Heart right ventricle (tissue), 16 donors: ENCODE measurements around the gene ZBTB7C. TPM values are rescaled to one million over a fixed set of nuclear protein-coding genes. Genes with fewer than 3 reads are reported as not detected.

Experiments used
- ATAC-seq, 8 donors: fragments of 200-7000 bp; cut with Tn5 transposase; one replicate each; pipeline ENCODE4 v1.9.1; 2020; ENCODE audit warnings: mild to moderate bottlenecking in 8 of 8, moderate library complexity in 8 of 8, moderate number of reproducible peaks in 1 of 8
- DNase-seq, 2 donors: peaks; one replicate each; pipeline ENCODE4 v3.0.0-alpha.2; 2020
- H3K27ac ChIP-seq, 10 donors: fragments of 200-600 bp; sonication (generic) in 2 of 10; one replicate each; pipeline versions ENCODE4 v1.5.0 to v1.8.0; 2020 to 2022; ENCODE audit warnings: mild to moderate bottlenecking in 3 of 10
- H3K27me3 ChIP-seq, 7 donors: fragments of 200-600 bp; one replicate each; pipeline ENCODE4 v1.8.0; 2021 to 2022; ENCODE audit warnings: mild to moderate bottlenecking in 2 of 7
- H3K36me3 ChIP-seq, 9 donors: fragments of 200-600 bp; sonication (generic) in 1 of 9; one replicate each; pipeline versions ENCODE4 v1.5.0 to v1.8.0; 2020 to 2022; ENCODE audit warnings: mild to moderate bottlenecking in 2 of 9
- H3K4me1 ChIP-seq, 9 donors: fragments of 200-600 bp; sonication (generic) in 1 of 9; one replicate each; pipeline versions ENCODE4 v1.5.0 to v1.8.0; 2020 to 2022; ENCODE audit warnings: mild to moderate bottlenecking in 4 of 9
- H3K4me3 ChIP-seq, 10 donors: fragments of 200-600 bp; sonication (generic) in 2 of 10; one replicate each; pipeline versions ENCODE4 v1.5.0 to v1.8.0; 2020 to 2022; ENCODE audit warnings: mild to moderate bottlenecking in 7 of 10, moderate library complexity in 2 of 10
- H3K9me3 ChIP-seq, 11 donors: fragments of 200-600 bp in 10 of 11; sonication (generic) in 2 of 11; one replicate each; pipeline versions ENCODE4 v1.5.0 to v1.8.0; 2013 to 2022; ENCODE audit warnings: mild to moderate bottlenecking in 2 of 11, control low read depth in 1 of 11, moderate library complexity in 1 of 11
- WGBS, 2 donors: extraction: QIAGEN DNeasy Blood & Tissue Kit; methylation state at CpG; one replicate each; pipeline ENCODE4 v1.1.7; 2013; ENCODE audit warnings: inconsistent platforms in 1 of 2; 5-methylcytosine and 5-hydroxymethylcytosine counted together
- intact Hi-C, 10 donors: fragments of 100-400 bp; cut with DNase I; formaldehyde crosslinking; loops; one replicate each; pipeline versions ENCODE4 v1.11.1 to v1.14.2; 2022
- polyA plus RNA-seq, 2 donors: library from polyadenylated mRNA; stranded (reverse); fragments of 200-250 nt; gene quantifications; one replicate each; pipeline ENCODE4 v1.2.3, GENCODE V29; 2013
- total RNA-seq, 10 donors: library from RNA; stranded (reverse); fragmentation: NEBNext Ultra II Directional in 3 of 10; extraction: Animal tissue kit (Norgen Biotek cat#: 25700) in 3 of 10; gene quantifications; one replicate each; pipeline versions ENCODE4 v1.2.1 to v1.2.4, GENCODE V29; 2021 to 2023
- TF ChIP-seq, protein P1 (sequence below), 9 donors: fragments of 200-600 bp; sonication (generic) in 2 of 9; IDR thresholded peaks; one replicate each; pipeline versions ENCODE4 v1.5.0 to v1.8.0; 2021 to 2022; ENCODE audit warnings: antibody characterized with exemption in 9 of 9, mild to moderate bottlenecking in 5 of 9, moderate library complexity in 1 of 9
- donor health status: Arrhythmogenic right ventricular cardiomyopathy.
- donor health status: ischemic (EF 13 %, LVEDD 7.1; RV severe dilation, severe dysfunction).
- donor health status: healthy with polysubstance abuse.
- donor health status: DM: no; HTN: yes; CAD: no.
- donor health status: DM: no; HTN: no; CAD: no.
- donor health status: ischemic (EF 25% LVEDD 6.9; RV normal size, moderate dysfunction).
- donor health status: ischemic (EF 25% LVEDD 5.7; RV mildly dilated, moderate dysfunction).
- donor health status: healthy.
- donor health status: DM: yes; HTN: yes; CAD: no.
- donor health status: Ischemic cardiomyopathy.
- donor health status: ischemic (EF 35%, LVEDD 5.7; RV mildly dilated, moderate dysfunction).
- donor health status: nonischemic (EF 11% LVEDD 7.7; RV severe dilation, severe dysfunction).
- donor health status: DM: yes; HTN: yes; CAD: no.
- donor health status: PGD.
- donor health status: ischemic (EF 29% LVEDD 5.4; RV normal size, mild dysfunction).
- donor health status: nonischemic (EF 23%, LVEDD 6.1; RV moderate dilation, normal function).

ZBTB7C gene
- total and polyA plus RNA-seq, 12 donors: 0.49 to 6.3 (median 1.5) TPM

GRCh38 chr18:48021273-48021914 lies 387.8 kb downstream of the ZBTB7C start:
- DNase-seq: no peak
- WGBS, 2 donors: 59 to 60% methylated on average over 5 of the region's 5 CpGs
- Histone ChIP-seq H3K27me3 (peaks cover 0 to 23% (median 6%) of the 10 kb centered on the region in 7 donors), H3K4me3 (no peak overlapping the region), H3K4me1 (peaks cover 0 to 20% (median 9%) of the 10 kb centered on the region in 9 donors), H3K27ac (no peak overlapping the region), H3K36me3 (no peaks in the 10 kb centered on the region), H3K9me3 (no peaks in the 10 kb centered on the region)
- intact Hi-C loops: loop anchor here in 5 of 10 donors (5.0 kb wide), 3 partner anchors 89 to 249 kb away; partner anchors contain the start of gene SMAD2 (in 1 of the 5)
- no peak for ATAC-seq
- TF ChIP-seq, protein P1, sequence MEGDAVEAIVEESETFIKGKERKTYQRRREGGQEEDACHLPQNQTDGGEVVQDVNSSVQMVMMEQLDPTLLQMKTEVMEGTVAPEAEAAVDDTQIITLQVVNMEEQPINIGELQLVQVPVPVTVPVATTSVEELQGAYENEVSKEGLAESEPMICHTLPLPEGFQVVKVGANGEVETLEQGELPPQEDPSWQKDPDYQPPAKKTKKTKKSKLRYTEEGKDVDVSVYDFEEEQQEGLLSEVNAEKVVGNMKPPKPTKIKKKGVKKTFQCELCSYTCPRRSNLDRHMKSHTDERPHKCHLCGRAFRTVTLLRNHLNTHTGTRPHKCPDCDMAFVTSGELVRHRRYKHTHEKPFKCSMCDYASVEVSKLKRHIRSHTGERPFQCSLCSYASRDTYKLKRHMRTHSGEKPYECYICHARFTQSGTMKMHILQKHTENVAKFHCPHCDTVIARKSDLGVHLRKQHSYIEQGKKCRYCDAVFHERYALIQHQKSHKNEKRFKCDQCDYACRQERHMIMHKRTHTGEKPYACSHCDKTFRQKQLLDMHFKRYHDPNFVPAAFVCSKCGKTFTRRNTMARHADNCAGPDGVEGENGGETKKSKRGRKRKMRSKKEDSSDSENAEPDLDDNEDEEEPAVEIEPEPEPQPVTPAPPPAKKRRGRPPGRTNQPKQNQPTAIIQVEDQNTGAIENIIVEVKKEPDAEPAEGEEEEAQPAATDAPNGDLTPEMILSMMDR (IDR thresholded peaks at IDR 0.05): no peak

GRCh38 chr18:48020337-48021250 lies 388.6 kb downstream of the ZBTB7C start:
- Histone ChIP-seq H3K27ac (no peak overlapping the region), H3K36me3 (no peaks in the 10 kb centered on the region), H3K27me3 (peaks cover 0 to 23% (median 6%) of the 10 kb centered on the region in 7 donors), H3K4me1 (peaks cover 0 to 20% (median 9%) of the 10 kb centered on the region in 9 donors), H3K9me3 (no peaks in the 10 kb centered on the region), H3K4me3 (no peak overlapping the region)
- TF ChIP-seq, protein P1 (IDR thresholded peaks at IDR 0.05): no peak
- DNase-seq (no peak), ATAC-seq (no peak)
- intact Hi-C loops: loop anchor here in 5 of 10 donors (5.0 kb wide), 3 partner anchors 88 to 248 kb away; partner anchors contain the start of gene SMAD2 (in 1 of the 5)
- 56 to 61% methylated on average over 8 of the region's 8 CpGs for WGBS, 2 donors

DNA sequence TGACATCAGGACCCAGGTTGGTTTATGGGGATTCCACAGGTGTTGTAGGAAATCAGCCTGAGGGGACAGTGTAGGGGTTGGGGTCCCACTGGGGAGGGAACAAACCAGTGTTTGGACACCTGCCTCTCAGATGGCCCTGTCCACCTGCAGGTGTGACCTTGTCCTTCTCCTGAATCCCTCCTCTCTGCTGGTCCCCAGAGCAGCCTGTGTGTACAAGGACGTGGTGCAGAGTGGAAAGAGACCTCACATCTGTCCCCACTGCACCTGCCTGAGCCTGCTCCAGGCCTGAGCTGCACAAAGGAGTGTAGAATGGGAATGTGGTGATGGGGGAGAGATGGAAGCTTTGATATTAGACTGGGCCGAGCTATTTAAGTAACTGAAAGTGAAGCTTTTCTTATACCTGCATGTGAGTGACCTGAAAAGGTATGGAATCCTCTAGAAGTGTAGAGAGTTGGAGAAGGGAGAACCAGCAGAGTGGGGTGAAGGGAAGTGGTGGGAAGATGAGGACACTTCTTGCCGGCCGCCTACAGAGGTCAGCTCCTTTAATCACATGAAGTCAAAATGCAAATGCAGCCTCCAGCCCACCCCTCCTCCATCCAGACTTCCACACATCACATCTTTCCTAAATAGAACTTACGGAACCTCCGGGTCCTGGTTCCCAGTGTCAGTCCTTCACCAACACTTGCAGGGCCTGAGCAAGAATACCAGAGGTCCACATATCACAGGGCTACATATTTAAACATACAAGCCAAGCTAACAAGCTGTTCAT lies 389.4 kb downstream of the ZBTB7C start:
- no peak for ATAC-seq
- intact Hi-C loops: loop anchor here in 6 of 10 donors (2.0 to 5.0 kb wide), 4 partner anchors 87 to 247 kb away; partner anchors contain the start of gene SMAD2 (in 1 of the 6)

More for the DNA sequence above, 389.4 kb downstream of the ZBTB7C start:
- Histone ChIP-seq H3K27ac (no peak overlapping the region), H3K27me3 (peaks cover 0 to 23% (median 6%) of the 10 kb centered on the region in 7 donors), H3K4me3 (no peak overlapping the region), H3K4me1 (peaks cover 0 to 20% (median 9%) of the 10 kb centered on the region in 9 donors), H3K36me3 (no peaks in the 10 kb centered on the region), H3K9me3 (peaks cover 0 to 7% (median 0%) of the 10 kb centered on the region in 11 donors)
- no peak for DNase-seq
- TF ChIP-seq, protein P1 (IDR thresholded peaks at IDR 0.05): no peak
- WGBS, 2 donors: 81 to 92% methylated on average over 6 of the region's 6 CpGs
